Vagina (tissue), 2 donors: Measurements from ENCODE around the gene ZNF107. TPM values are rescaled to one million over a fixed set of nuclear protein-coding genes. Genes with fewer than 3 reads are reported as not detected.
"Not testable (repeated sequence)": the region's sequence is repeated elsewhere in the genome, so short reads cannot be mapped to it uniquely, and the experiment has no call there.

Source experiments
- DNase-seq, 2 donors: peaks; one replicate each; pipeline ENCODE4 v3.0.0-alpha.2; 2017; ENCODE audit errors: extremely low spot score in 2 of 2
- H3K27ac ChIP-seq: fragments of 200-600 bp; sonication (generic); one replicate; pipeline ENCODE4 v1.5.1; 2019
- H3K27me3 ChIP-seq: fragments of 200-600 bp; sonication (generic); one replicate; pipeline ENCODE4 v1.5.1; 2019
- H3K36me3 ChIP-seq, 2 donors: fragments of 200-600 bp; sonication (generic); one replicate each; pipeline ENCODE4 v1.5.1; 2017 to 2019
- H3K4me1 ChIP-seq: fragments of 200-600 bp; sonication (generic); one replicate; pipeline ENCODE4 v1.5.1; 2019
- H3K4me3 ChIP-seq, 2 donors: fragments of 200-600 bp; sonication (generic); 1 replicate in 1 of 2; 2 replicates in 1 of 2; pipeline ENCODE4 v1.5.1; 2016 to 2019
- H3K9me3 ChIP-seq: fragments of 200-600 bp; sonication (generic); one replicate; pipeline ENCODE4 v1.5.1; 2019
- POLR2A ChIP-seq, 2 donors: fragments of 450-650 bp; IDR thresholded peaks; one replicate each; pipeline ENCODE4 v1.6.1; 2017; ENCODE audit warnings: antibody characterized with exemption in 2 of 2, mild to moderate bottlenecking in 2 of 2, moderate library complexity in 2 of 2
- POLR2AphosphoS5 ChIP-seq, 2 donors: sonication (generic); formaldehyde crosslinking; IDR thresholded peaks; one replicate each; pipeline ENCODE4 v1.9.0; 2017; ENCODE audit warnings: antibody characterized with exemption in 2 of 2, mild to moderate bottlenecking in 2 of 2, low read depth in 1 of 2; ENCODE audit not compliant: insufficient read depth in 1 of 2
- intact Hi-C: fragments of 100-400 bp; cut with DNase I; formaldehyde crosslinking; loops from one replicate; pipeline ENCODE4 v1.15.1; 2023
- total RNA-seq: library from RNA; depleted of rRNA; stranded (reverse); fragments of >200 nt; gene quantifications from one replicate; pipeline ENCODE4 v1.2.3, GENCODE V29; 2016
- TF ChIP-seq, protein P1 (sequence below), 3 experiments: fragments of 450-650 bp in 2 of 3; fragments of 200-600 bp in 1 of 3; sonication (generic) in 1 of 3; IDR thresholded peaks; one replicate each; pipeline ENCODE4 v1.5.1; 2017 to 2019; ENCODE audit warnings: antibody characterized with exemption in 3 of 3, mild to moderate bottlenecking in 2 of 3, moderate library complexity in 2 of 3

Gene ZNF107
- total RNA-seq, 1 donor from 2014 or later, result 9.3 TPM

DNA sequence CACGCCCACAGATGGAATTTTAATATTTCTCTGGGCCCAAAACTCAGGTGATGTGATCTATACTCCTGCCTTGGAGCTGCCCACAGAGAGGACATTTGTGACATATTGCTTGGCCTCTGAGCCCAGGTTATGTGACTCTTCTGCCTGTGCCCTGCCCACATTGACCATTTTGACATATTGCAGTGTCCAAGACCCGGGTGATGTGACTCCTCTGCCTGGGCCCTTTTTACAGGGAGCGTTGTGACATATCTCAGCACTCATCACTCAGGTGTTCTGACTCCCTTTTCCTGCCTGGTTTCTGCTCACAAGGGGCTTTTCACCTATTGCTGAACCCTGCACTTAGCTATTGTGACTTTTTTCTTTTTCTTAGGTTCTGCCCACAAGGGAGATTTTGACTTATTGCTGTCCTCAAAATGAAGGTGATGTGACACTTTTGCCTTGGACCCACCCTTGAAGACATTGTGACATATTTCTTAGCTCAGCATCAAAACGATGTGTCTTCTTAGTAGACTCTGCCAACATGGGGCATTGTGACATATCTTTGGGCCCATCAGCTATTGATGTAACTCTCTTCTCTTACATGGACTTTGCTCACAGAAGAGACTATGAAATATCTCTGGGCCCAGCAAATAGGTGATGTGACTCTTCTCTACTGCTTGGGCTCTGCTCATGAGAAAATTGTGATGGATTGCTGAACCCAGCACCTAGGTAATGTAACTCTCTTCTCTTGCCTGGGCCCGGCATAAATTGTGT lies 11.0 kb upstream of the ZNF107 start:
- peak; percentile 29 to 67 for DNase-seq
- TF ChIP-seq POLR2A (IDR thresholded peaks at IDR 0.05), result no peak
- TF ChIP-seq, protein P1, sequence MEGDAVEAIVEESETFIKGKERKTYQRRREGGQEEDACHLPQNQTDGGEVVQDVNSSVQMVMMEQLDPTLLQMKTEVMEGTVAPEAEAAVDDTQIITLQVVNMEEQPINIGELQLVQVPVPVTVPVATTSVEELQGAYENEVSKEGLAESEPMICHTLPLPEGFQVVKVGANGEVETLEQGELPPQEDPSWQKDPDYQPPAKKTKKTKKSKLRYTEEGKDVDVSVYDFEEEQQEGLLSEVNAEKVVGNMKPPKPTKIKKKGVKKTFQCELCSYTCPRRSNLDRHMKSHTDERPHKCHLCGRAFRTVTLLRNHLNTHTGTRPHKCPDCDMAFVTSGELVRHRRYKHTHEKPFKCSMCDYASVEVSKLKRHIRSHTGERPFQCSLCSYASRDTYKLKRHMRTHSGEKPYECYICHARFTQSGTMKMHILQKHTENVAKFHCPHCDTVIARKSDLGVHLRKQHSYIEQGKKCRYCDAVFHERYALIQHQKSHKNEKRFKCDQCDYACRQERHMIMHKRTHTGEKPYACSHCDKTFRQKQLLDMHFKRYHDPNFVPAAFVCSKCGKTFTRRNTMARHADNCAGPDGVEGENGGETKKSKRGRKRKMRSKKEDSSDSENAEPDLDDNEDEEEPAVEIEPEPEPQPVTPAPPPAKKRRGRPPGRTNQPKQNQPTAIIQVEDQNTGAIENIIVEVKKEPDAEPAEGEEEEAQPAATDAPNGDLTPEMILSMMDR (IDR thresholded peaks at IDR 0.05), result no peak
- TF ChIP-seq POLR2AphosphoS5 (IDR thresholded peaks at IDR 0.05; ENCODE audit: insufficient read depth in 1 of 2, low read depth in 1 of 2), result no peak
- Histone ChIP-seq H3K4me1 (no peaks in the 10 kb centered on the region), H3K4me3 (no peak overlapping the region), H3K9me3 (no peaks in the 10 kb centered on the region), H3K27ac (no peak overlapping the region), H3K27me3 (no peaks in the 10 kb centered on the region), H3K36me3 (no peaks in the 10 kb centered on the region)
- intact Hi-C loops, result no loop called here

DNA sequence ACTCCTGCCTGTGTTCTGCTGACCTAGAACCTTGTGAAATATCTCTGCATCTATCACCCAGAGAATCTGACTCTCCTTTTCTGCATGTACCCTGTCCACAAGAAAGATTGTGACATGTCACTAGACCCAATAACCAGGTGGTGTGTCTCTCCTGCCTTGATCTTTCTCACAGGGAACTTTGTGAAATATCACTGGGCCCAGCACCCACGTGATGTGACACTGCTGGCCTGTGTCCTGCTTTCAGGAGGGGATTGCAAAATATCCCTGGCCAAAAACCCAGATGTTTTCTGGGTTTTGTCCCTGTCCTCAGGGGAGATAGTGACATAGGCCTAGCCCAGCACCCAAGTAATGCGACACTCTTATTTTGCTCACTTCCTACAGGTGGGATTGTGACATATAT lies 10.1 kb upstream of the ZNF107 start:
- DNase-seq, result peak; percentile 49 to 70
- no peaks in the 10 kb centered on the region for H3K4me1 ChIP-seq
- H3K36me3 ChIP-seq, result no peaks in the 10 kb centered on the region
- H3K27me3 ChIP-seq, result no peaks in the 10 kb centered on the region
- TF ChIP-seq POLR2A (IDR thresholded peaks at IDR 0.05) (no peak), POLR2AphosphoS5 (IDR thresholded peaks at IDR 0.05; ENCODE audit: insufficient read depth in 1 of 2, low read depth in 1 of 2) (no peak)
- TF ChIP-seq, protein P1 (IDR thresholded peaks at IDR 0.05), result no peak
- intact Hi-C loops, result no loop called here
- no peaks in the 10 kb centered on the region for H3K9me3 ChIP-seq
- no peak overlapping the region for H3K4me3 ChIP-seq
- no peak overlapping the region for H3K27ac ChIP-seq

DNA sequence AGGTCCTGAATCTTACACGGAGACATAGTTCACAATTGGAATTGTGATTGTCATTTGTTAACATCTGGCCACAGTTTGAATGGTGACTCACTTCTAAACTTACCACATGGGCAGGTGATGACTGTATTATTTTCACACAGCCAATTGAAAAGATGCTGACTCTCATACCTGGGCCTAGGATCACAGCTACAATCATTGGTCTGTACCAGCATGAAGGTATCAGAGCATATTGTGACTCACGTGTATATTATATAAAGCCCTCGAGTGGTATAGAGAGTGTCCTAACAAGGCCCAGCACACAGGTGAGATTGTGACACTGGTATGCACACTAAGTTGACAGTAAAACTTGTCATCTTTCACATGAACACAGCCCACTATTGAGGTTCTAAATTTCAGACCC lies 9.4 kb upstream of the ZNF107 start:
- DNase-seq, result no peak
- Histone ChIP-seq H3K36me3 (no peaks in the 10 kb centered on the region), H3K4me1 (no peaks in the 10 kb centered on the region), H3K4me3 (no peak overlapping the region), H3K27ac (no peak overlapping the region), H3K9me3 (no peaks in the 10 kb centered on the region), H3K27me3 (no peaks in the 10 kb centered on the region)
- TF ChIP-seq, protein P1 (IDR thresholded peaks at IDR 0.05), result no peak
- TF ChIP-seq POLR2AphosphoS5 (IDR thresholded peaks at IDR 0.05; ENCODE audit: insufficient read depth in 1 of 2, low read depth in 1 of 2) (peak in 1 of 2 donors; percentile 25), POLR2A (IDR thresholded peaks at IDR 0.05) (no peak)
- intact Hi-C loops, result no loop called here

DNA sequence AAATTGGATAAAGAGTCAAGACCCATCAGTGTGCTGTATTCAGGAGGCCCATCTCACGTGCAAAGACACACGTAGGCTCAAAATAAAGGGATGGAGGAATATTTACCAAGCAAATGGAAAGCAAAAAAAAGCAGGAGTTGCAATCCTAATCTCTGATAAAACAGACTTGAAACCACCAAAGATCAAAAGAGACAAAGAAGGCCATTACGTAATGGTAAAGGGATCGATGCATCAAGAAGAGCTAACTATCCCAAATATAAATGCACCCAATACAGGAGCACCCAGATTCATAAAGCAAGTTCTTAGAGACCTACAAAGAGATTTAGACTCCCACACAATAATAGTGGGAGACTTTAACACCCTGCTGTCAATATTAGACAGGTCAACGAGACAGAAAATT lies 3.8 kb upstream of the ZNF107 start:
- H3K9me3 ChIP-seq, DNase-seq, intact Hi-C loops, H3K27ac ChIP-seq, H3K4me3 ChIP-seq, H3K36me3 ChIP-seq, H3K4me1 ChIP-seq, H3K27me3 ChIP-seq: not testable (repeated sequence)

DNA sequence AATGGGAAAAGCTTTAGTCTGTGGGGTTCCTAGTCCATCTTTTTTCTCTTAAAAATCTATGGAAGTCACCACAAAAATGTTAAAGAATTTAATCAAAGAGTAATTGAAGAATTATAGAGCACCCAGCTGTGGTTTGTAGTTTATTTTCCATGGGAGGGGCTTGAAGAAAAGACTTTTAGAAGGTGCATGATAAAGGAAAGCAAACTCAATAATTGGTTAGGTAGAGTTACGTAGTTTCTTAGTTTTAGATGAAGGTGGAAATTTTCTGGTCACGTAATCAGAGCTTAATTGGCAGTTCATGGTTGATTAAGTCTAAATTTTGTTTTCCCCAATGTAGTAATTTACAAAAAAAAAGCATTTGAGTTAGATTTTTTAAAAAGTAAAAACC lies 724 bp downstream of the ZNF107 start:
- Histone ChIP-seq H3K27me3 (no peaks in the 10 kb centered on the region), H3K36me3 (peaks cover 0 to 7% of the 10 kb centered on the region in 2 donors), H3K9me3 (no peaks in the 10 kb centered on the region), H3K27ac (peak overlapping the region; percentile 78), H3K4me3 (peak overlapping the region; percentile 78 to 84), H3K4me1 (peaks cover 30% of the 10 kb centered on the region)
- intact Hi-C loops, result no loop called here
- TF ChIP-seq POLR2A (IDR thresholded peaks at IDR 0.05), result no peak
- no peak for DNase-seq

DNA sequence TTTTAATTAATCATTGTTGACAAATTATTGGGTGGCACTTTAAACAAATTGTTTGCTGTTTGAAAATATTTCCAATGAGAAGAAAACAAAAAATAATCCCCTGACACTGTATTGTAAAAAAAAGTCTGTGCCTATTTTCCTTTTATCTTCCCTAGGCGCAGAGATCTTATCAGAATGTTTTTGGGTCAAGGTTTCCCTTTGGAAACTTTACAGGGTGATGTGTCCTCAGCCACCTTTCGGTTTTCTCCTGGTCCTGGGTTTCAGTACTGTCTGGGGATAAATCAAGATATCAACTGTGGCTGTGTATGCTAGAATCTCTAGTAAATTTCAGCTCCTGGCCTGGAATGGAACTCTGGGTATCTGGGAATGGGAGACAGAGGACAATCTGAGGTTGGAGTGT lies 1.4 kb downstream of the ZNF107 start:
- Histone ChIP-seq H3K9me3 (no peaks in the 10 kb centered on the region), H3K27ac (no peak overlapping the region), H3K4me3 (peak overlapping the region in 1 of 2 donors; percentile 84), H3K36me3 (peaks cover 0 to 7% of the 10 kb centered on the region in 2 donors), H3K27me3 (no peaks in the 10 kb centered on the region), H3K4me1 (peaks cover 30% of the 10 kb centered on the region)
- TF ChIP-seq, protein P1 (IDR thresholded peaks at IDR 0.05), result no peak
- TF ChIP-seq POLR2A (IDR thresholded peaks at IDR 0.05) (no peak), POLR2AphosphoS5 (IDR thresholded peaks at IDR 0.05; ENCODE audit: insufficient read depth in 1 of 2, low read depth in 1 of 2) (no peak)
- DNase-seq, result no peak
- intact Hi-C loops, result no loop called here
